Uterus (tissue), 4 donors: Measurements from ENCODE around the gene JTB. TPM values are rescaled to one million over a fixed set of nuclear protein-coding genes. Genes with fewer than 3 reads are reported as not detected.

ENCODE experiments used
- DNase-seq, 2 donors: peaks; one replicate each; pipeline ENCODE4 v3.0.0-alpha.2; 2019 to 2020
- H3K27ac ChIP-seq, 2 donors: fragments of 200-600 bp; sonication (generic); 1 replicate in 1 of 2; 2 replicates in 1 of 2; pipeline ENCODE4 v1.5.1; 2016 to 2018
- H3K27me3 ChIP-seq, 2 donors: fragments of 200-600 bp; sonication (generic); one replicate each; pipeline ENCODE4 v1.5.1; 2018 to 2019; ENCODE audit warnings: control low read depth in 1 of 2
- H3K36me3 ChIP-seq, 2 donors: fragments of 200-600 bp; sonication (generic); one replicate each; pipeline ENCODE4 v1.5.1; 2019; ENCODE audit warnings: control low read depth in 1 of 2
- H3K4me1 ChIP-seq, 2 donors: fragments of 200-600 bp; sonication (generic); one replicate each; pipeline ENCODE4 v1.5.1; 2018 to 2019; ENCODE audit warnings: control low read depth in 1 of 2
- H3K4me3 ChIP-seq, 2 donors: fragments of 200-600 bp; sonication (generic); 1 replicate in 1 of 2; 2 replicates in 1 of 2; pipeline ENCODE4 v1.5.1; 2018 to 2019; ENCODE audit warnings: mild to moderate bottlenecking in 1 of 2
- H3K9me3 ChIP-seq, 2 donors: fragments of 200-600 bp; sonication (generic); one replicate each; pipeline ENCODE4 v1.5.1; 2019; ENCODE audit warnings: control low read depth in 1 of 2
- CTCF ChIP-seq, 4 experiments: fragments of 200-600 bp in 2 of 4; fragments of 450-650 bp in 2 of 4; sonication (generic) in 2 of 4; IDR thresholded peaks; one replicate each; pipeline ENCODE4 v1.5.1; 2016 to 2019; ENCODE audit warnings: antibody characterized with exemption in 4 of 4, mild to moderate bottlenecking in 2 of 4, moderate library complexity in 1 of 4
- POLR2A ChIP-seq, 2 donors: fragments of 450-650 bp; IDR thresholded peaks; one replicate each; pipeline ENCODE4 v1.6.1; 2016; ENCODE audit warnings: antibody characterized with exemption in 2 of 2, mild to moderate bottlenecking in 1 of 2, moderate library complexity in 1 of 2
- intact Hi-C: fragments of 100-400 bp; cut with DNase I; formaldehyde crosslinking; loops from one replicate; pipeline ENCODE4 v1.15.1; 2023; ENCODE audit warnings: low total_unique reads
- total RNA-seq, 4 donors: library from RNA; depleted of rRNA in 3 of 4; stranded (reverse); fragments of >200 nt in 3 of 4; gene quantifications; one replicate each; pipeline versions ENCODE4 v1.1.0 to v1.2.4, GENCODE V29; 2014 to 2023
- donor health status: DM: yes; HTN: yes; CAD: no.

Gene JTB
- total RNA-seq, 4 donors from 2014 or later: 91.1 to 253 (median 175) TPM

GRCh38 chr1:153945795-153946621 lies 31.5 kb downstream of the JTB start:
- peak; percentile 68 to 73 for DNase-seq
- peak in 1 of 4 experiments; percentile 35 for TF ChIP-seq CTCF (IDR thresholded peaks at IDR 0.05)
- peak; percentile 46 to 53 for TF ChIP-seq POLR2A (IDR thresholded peaks at IDR 0.05)
- intact Hi-C loops: no loop called here
- Histone ChIP-seq H3K4me3 (peak overlapping the region; percentile 51 to 93), H3K27ac (peak overlapping the region; percentile 94 to 98), H3K4me1 (peaks cover 6 to 10% of the 10 kb centered on the region in 2 donors), H3K36me3 (no peaks in the 10 kb centered on the region), H3K9me3 (no peaks in the 10 kb centered on the region), H3K27me3 (no peaks in the 10 kb centered on the region)

- Histone ChIP-seq H3K27ac (peak overlapping the region; percentile 94 to 98), H3K9me3 (no peaks in the 10 kb centered on the region), H3K4me3 (peak overlapping the region; percentile 51 to 93), H3K27me3 (no peaks in the 10 kb centered on the region), H3K36me3 (no peaks in the 10 kb centered on the region), H3K4me1 (peaks cover 6 to 10% of the 10 kb centered on the region in 2 donors)
- TF ChIP-seq POLR2A (IDR thresholded peaks at IDR 0.05) (no peak), CTCF (IDR thresholded peaks at IDR 0.05) (no peak)
- no peak for DNase-seq
- intact Hi-C loops: no loop called here
Measured at GRCh38 chr1:153945131-153945794, 32.2 kb downstream of the JTB start.

- Histone ChIP-seq H3K27ac (peak overlapping the region; percentile 94 to 98), H3K9me3 (no peaks in the 10 kb centered on the region), H3K4me1 (peaks cover 6 to 10% of the 10 kb centered on the region in 2 donors), H3K36me3 (no peaks in the 10 kb centered on the region), H3K4me3 (peak overlapping the region in 1 of 2 donors; percentile 93), H3K27me3 (no peaks in the 10 kb centered on the region)
- intact Hi-C loops: no loop called here
- no peak for TF ChIP-seq POLR2A (IDR thresholded peaks at IDR 0.05)
- TF ChIP-seq CTCF (IDR thresholded peaks at IDR 0.05): no peak
- no peak for DNase-seq
Measured at GRCh38 chr1:153944827-153945117, 32.7 kb downstream of the JTB start.

- intact Hi-C loops: no loop called here
- H3K9me3 ChIP-seq: no peaks in the 10 kb centered on the region
- H3K27ac ChIP-seq: peak overlapping the region; percentile 94 to 98
- no peak for TF ChIP-seq CTCF (IDR thresholded peaks at IDR 0.05)
- TF ChIP-seq POLR2A (IDR thresholded peaks at IDR 0.05): no peak
- H3K4me1 ChIP-seq: peaks cover 6 to 10% of the 10 kb centered on the region in 2 donors
- no peak for DNase-seq
- no peak overlapping the region for H3K4me3 ChIP-seq
- H3K27me3 ChIP-seq: no peaks in the 10 kb centered on the region
- H3K36me3 ChIP-seq: no peaks in the 10 kb centered on the region
Measured at GRCh38 chr1:153944005-153944826, 33.3 kb downstream of the JTB start.
